HG03342 (cell line): ENCODE results near the gene TSC1.

Experiments
- ATAC-seq: cut with Tn5 transposase; IDR thresholded peaks from one replicate; pipeline ENCODE4 v1.9.1; 2021; ENCODE audit warnings: mild to moderate bottlenecking, moderate library complexity; ENCODE audit not compliant: unreplicated experiment

Gene TSC1

DNA sequence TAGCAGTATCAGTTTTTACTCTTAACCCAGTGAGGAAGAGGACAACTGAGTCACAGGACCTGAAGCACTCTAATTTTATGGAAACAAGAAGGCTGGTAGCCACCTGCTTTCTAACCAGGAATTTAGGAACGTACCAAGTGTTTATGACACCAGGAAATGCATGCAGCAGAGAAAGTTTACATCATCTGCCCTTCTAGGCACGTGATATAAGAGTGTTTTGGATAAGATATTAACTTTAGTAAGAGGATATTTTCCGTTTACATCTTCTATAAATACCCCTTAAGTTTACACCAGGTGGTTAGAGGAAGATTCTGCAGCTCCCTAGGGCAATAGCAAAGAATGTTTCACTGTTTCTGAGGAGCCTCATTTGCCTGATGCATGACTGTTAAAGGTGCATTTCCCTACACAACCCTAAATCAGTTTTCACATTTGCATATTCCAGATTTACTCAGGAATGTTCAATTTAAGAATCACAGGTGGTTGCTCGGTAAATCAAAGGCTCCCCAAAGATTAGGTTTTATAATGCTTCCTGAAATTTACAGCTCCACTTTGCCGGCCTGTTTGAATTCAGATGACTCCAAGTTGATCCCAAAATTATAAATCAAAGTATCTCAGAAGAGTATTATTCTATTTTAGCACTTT, 1.8 kb downstream of the TSC1 start:
- no peak for ATAC-seq

DNA sequence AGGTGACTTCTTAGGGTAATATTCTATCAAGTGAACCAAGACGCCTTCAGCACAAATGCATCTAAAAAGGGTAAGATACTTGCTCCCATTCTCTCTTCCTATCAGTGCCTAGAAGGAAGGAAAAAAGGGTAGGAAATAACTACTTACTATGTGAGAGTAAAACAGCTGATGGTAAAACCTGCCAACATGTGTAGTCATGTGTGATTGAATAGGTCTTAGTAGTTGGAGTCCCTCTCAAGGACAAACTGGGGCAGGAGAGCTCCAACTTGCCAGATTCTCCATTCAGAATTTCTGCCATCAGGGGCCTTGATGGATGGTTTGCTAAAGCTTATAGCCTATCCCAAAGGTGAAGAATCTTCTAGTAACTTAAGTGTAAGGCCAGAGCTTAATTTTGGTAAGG, 5.2 kb downstream of the TSC1 start:
- ATAC-seq = no peak

DNA sequence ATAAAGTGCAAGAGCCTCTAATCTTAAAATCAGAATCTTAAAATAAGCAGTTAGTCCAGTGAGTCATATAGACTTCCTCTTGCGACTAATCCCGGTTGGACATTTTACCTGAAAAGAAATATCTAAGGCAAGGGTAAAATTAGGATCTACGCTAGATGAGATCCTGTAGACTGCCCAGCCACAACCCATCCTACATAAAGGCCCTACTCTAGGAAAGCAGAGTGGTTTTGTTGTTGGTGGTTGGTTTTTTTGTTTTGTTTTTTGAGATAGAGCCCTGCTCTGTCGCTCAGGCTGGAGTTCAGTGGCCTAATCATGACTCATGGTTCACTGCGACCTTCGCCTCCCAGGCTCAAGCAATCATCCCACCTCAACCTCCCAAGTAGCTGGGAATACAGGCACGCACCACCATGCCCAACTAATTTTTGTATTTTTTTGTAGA, 6.9 kb downstream of the TSC1 start:
- ATAC-seq = no peak

DNA sequence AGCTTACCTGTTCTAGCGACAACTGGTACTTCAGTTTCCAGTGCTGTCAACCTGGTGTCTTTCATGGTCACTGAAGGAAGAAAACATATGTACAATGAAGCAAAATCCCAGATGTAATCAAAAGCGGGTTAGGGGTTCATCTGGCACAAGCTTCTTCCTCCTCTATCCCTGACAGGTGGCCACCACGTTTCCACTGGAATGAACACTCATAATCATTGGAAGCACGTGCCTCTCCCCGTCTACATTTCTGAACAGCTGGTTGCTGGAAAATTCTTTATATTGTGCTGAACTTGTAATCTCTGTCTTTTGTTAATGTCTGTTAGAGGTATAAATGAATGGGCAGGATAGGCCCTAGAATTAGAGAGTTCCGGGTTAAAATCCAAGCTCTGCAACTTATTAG, 9.4 kb downstream of the TSC1 start:
- ATAC-seq = no peak

DNA sequence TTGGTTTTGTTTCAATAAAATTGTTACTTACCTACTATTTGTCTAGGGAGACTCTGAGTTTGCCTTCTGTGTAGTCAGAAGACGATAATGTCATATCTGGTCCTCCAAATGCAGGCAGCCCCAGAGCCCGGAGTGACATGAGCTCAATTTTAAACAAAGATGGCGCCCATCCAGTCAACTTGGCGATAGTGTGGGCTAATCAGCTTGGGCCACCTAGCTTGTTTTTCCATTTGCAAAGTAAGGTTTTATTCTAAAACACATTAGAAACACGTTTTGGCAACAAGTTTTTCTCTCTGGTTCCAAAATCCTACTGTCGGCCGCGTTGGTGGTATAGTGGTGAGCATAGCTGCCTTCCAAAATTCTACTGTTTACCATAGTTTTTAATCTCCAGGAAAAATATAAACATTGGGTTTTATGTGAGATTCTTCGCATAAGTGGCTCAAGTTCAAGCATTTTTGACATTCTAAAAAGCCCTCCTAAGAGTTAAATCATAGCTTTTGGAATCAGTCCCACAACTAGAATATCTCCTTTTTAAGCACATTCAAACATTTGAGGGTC, 13.2 kb downstream of the TSC1 start:
- ATAC-seq = no peak

DNA sequence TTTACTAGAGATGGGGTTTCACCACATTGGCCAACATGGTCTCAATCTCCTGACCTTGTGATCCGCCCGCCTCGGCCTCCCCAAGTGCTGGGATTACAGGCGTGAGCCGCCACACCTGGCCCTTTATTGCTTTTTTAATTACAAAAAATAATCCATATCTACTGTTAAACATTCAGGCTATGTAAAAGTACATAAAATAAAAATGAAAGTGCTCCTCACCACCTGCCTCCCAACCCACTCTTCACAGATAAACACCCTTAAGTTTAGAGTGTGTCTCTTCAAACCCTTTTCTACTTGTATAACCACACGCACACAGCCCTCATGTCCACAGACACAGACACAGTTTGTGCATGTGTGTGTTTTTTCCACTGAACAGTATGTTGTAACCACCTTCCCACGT, 16.7 kb downstream of the TSC1 start:
- no peak for ATAC-seq

DNA sequence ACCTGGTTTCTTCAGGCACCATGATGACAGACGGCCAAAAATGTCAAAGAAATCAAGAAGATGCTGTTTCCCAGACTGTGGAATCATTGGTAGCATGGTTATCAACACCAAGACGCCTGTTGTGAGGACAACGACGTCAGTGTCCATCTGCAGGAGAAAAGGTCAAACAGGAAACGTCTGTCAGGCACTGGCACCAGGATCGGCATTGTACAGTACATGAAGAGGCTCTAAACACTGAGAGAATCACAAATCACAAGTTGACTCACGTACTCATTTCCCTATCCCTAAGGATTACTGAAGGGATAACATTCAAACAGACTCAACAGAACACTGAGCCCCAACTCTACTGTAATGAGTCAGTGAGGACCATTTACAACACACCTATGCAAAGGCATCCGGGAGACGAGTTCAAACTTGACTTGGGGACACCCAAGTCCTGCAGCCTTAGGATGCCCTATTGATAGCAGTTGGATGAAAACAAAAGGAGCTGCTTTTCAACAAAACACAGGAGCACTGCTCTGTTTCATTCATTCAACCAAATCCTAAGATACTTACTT, 21.0 kb downstream of the TSC1 start:
- ATAC-seq = no peak

DNA sequence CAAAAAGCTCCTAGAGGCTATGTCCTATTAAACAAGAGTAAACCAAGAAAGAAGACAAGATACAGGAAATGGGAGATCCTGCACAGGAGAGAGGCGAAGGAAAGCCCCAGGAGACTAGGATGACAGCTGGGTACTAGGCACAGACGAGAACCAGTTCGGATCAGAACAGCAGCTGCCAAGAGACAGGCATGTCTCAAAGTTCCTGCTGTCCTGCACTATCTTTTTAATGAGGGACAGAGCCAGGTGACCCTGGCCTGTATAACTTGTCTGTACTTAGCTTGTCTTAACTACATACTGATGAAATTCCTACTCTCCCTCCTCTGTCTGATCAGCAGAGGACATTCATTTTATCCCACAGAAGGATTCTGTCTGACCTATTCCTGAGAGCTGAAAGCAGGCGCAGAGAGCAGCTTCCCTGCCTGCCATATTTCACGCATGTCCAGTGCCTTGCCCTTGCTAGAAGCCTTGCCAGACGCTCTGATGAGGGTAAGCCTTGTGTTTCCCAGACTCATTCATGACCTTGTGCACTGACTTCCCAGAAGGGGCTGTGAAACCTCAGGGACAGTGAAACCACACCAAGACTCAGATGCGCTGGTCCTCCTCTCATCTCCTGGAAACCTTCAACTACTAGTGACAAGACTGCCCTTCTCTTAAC, 24.7 kb downstream of the TSC1 start:
- no peak for ATAC-seq

DNA sequence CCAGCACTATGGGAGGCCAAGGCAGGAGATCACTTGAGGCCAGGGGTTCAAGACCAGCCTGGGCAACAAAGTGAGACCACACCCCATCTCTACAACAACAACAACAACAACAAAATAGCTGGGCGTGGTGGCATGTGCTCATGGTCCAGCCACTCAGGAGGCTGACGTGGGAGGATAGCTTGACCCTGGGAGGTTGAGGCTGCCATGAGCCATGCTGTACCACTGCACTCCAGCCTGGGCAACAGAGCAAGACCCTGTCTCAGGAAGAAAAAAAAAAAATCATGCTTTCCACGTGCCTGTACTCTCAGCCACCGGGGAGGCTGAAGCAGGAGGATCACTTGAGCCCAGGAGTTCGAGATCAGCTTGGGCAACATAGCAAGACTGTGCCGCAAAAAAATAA, 29.5 kb downstream of the TSC1 start:
- no peak for ATAC-seq

DNA sequence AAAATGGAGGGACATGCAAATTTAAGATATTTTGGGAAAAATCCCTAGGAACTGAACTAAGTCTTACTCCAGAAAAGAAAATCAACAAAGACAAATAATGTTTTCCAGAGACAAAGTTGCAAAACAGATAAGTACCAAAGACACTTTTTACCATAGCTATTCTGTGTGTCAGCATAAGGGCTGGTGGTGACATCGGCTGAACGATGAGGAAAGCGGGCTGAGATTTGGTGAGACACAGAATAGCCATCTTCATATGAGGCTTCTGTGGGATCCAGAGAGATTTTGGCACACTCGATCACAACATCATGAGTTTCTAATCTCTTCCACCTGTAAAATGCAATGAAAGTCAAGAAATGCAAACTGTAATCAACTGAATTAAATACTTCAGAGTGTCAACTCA, 32.3 kb downstream of the TSC1 start:
- no peak for ATAC-seq

DNA sequence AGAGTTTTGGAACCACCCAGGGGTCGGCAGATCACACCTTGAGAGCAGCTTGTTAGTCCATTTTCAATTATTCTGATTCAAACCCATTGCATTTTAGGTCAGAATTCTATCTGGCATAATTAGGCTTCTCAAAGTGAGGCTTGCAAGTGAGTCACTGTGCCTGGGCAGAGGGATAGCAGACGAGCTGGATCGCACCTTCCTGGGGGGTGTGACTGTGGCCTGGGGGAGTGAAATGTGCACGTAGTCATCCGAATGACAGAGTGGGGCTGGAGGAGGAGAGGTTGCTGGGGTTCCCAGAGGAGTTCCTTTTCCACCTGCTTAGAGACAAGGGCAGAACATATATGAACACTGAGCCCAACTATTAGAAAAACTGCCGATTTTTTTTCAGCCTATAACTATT, 34.0 kb downstream of the TSC1 start:
- ATAC-seq = no peak

DNA sequence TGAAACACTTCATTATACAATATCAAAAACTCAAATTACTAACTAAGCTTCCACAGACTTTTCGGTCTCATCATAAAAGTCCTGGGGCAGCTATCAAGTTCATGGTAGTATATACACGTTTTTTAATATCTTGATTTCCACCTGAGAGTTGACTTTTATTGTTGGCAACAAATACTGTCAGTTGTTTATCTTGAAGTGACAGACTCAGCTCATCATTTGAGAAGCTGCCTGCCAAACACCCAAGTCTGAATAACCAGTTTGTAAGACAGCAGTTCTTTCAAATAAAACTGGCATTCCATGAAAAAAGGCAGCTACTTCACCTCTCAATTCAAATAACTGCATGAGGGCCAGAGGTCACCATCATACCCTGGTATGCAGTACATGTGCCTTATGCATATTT, 35.1 kb downstream of the TSC1 start:
- no peak for ATAC-seq

DNA sequence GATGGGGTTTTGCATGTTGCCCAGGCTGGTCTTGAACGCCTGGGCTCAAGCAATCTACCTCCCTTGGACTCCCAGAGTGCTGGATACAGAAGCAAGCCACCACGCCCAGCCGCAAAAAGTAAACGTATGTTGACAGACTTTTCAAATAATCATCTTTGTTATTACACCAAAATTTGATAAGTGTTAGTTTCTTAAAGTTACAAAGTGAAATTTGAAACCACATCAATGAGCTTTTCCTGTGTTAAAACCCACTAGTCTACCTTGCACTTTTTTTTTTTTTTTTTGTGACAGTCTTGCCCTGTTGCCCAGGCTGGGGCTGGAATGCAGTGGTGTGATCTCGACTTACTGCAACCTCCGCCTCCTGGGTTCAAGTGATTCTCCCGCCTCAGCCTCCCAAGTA, 35.8 kb downstream of the TSC1 start:
- ATAC-seq = no peak

DNA sequence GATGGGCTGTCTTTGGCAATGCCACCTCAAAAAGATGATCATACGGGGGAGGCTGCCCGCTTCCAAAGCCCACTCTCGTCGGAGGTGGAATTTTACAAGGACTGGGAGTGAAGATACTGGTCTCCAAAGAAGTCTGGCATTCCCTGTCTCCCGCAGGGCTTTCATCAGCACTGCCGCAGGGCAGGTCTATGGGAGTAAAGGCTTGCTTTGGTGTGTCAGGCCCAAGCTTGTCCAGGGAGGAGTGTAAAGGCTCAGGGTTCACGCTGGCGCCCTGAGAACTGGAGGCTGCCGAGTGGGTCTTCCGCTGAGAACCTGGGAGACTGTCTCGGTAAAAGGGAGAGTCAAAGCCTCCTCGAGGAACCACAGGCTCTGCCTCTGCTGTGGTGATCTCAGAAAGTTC, 38.7 kb downstream of the TSC1 start:
- ATAC-seq = no peak

DNA sequence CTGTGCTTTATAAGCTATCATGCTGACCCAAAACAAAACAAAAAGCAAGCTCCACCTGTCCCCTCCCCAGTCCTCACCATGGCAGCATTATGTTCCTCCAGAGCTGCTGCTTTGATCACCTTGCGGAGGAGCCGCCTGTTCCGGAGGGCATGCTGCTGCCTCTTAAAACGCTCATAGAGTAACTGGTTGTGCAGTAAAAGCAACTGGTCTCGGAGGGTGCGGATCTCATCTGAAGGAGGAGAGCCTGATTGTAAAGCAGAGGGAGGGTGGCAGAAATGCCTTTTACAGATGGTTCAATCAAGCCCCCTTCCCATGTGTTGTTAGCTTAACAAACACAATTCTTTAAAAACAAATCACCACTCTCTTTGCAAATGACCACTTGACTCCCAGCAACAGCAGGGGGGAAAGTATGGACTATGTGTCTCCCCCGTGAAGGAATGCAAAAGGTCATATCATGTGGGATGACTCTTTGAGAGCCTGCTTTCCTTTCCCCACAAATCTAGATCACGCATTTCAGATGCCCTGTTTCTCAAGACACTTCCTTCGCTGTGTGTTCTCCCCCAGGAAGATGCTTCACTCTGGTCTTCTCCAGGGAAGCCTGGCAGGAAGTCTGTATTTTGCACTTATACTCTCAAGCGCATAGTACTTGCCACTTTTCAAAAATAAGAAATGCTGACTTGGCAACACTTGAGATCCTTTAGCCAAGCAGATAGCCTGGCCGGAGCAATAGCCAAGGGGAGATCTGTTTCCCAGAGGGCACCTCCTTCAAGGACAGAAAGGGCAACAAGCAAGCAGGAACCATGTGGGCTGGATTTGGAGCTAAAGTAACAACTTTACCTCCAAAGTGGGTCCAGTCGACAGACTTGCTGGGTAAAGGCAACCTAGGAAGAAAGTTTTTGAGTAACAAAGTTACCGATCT, 40.6 kb downstream of the TSC1 start:
- ATAC-seq = no peak

DNA sequence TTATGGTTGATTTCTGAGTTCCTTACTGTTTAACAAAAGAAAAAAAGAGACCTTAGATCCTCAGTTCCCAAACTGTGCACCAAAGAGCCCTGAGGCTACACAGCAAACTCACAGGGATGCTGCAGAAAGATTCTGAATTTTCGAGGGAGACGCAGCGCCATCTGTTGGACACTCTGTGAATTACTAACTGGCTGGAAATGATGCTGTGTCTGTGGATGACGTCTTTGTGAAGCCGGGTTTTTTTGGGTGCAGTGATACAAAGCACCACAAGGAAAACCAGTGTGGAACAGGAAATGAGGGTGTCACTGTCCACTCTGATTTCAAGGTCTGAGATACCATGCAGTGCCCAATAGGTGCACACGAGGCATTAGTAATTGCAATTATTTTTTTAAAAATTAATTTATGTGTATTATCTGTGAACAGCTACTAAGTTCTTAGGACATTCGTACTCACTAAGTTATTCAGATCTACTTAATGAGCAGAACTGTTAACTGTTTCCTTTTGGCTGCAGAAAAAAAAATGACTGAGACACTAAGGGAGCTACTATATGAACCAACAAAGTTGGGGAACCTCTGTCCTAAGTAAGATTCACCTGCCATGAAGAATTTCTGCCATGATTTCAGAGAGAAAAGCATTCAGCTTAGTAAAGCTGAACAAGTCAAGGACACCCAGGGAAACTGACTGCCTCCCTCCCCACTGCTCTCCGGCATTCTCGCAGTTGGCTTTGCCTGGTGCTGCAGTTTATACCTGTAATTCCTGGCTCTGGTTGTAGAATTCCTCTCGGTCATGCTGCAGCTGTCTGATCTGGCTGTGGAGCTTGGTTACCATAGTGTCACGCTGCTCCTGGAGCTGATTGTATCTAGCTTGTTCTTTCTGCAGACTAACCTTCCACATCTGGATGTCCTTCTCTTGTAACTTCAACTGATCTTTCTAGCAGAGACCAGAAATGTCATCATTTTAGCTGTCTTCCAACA, 42.3 kb downstream of the TSC1 start:
- peak; percentile 75 for ATAC-seq

DNA sequence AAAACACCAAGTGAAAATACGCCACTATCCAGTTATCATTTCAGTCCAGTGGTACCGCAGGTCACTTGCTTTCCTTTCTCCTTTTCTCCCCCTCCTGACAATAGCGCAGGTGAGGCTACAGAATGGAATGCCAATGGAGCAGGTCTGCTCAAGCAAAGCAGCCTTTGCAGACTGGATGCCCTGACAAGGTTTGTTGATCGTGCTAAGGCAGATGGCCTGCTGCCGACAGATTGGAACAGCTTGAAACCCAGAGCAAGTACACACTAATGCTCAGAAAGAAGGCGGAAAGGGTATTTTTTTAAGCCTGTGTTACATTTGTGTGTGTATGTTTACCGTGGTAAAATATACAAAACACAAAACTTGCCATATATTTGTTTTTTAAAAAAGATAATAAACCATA, 46.4 kb downstream of the TSC1 start:
- no peak for ATAC-seq

DNA sequence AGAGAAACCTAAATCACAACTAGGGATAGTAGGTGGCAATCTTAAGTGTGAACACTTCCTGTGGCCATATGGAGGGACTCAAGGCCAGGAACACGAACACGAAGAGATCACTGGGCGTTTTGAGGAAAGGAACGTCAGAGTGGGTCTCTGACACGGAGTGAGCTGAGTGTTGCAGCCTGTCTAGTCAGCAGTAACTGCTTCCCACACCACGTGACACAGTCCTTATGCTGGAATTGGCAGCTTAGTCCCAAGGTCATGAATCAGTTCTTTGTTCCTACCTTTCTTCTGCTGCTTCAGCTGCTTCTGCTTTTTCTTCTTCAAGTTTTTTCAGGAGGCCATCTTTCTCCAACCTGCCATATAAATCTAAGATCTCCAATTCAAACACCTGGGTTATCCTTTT, 47.5 kb downstream of the TSC1 start:
- no peak for ATAC-seq

DNA sequence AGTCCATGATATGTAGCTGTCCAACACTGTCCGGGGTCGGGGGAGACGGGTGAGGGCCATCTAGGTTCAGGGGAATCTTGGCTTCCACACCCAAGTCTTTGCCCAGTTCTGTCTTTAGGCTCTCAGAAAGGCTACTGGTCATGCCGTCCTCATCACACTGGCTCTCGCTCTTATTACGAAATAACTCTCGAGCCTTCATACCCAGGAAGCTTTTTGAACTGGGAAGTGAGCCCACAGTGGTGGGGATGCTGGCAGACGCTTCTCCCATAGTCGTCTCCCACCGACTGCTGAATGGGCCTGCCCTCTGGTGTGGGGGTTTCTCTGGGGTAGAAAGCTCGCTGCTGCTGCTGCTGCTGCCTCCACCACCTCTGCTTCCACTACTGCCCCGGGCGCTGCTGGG, 48.2 kb downstream of the TSC1 start:
- no peak for ATAC-seq
